ENCODE data around the gene TGFA. TPM values are rescaled to one million over a fixed set of nuclear protein-coding genes. Genes with fewer than 3 reads are reported as not detected.
A peak's percentile ranks its signal among the peaks of the same experiment; 100 is the strongest.

The TGFA gene
- total and polyA plus RNA-seq, 4 donors, result 1.1 to 2.9 (median 1.7) TPM

DNA sequence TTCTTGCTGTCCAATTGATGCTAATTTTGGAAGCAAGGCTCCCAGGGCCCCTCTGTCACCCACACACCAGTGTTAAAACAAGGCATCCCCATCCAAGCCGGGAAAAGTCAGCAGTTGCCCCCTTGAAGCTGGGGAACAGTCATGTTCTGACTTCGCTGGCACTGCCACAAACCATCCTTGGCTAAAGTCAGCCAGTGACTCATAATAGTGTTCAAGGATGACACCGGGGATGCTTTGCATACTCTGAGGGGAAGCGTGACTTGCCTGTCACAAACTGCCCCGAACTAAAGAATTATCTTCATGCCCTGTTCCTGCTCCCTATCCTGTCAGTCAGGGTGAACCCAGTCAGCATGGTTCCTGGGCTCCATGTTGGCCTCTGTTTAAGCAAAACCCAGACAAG lies 37.0 kb downstream of the TGFA start (continued):
- TF ChIP-seq, protein P1, sequence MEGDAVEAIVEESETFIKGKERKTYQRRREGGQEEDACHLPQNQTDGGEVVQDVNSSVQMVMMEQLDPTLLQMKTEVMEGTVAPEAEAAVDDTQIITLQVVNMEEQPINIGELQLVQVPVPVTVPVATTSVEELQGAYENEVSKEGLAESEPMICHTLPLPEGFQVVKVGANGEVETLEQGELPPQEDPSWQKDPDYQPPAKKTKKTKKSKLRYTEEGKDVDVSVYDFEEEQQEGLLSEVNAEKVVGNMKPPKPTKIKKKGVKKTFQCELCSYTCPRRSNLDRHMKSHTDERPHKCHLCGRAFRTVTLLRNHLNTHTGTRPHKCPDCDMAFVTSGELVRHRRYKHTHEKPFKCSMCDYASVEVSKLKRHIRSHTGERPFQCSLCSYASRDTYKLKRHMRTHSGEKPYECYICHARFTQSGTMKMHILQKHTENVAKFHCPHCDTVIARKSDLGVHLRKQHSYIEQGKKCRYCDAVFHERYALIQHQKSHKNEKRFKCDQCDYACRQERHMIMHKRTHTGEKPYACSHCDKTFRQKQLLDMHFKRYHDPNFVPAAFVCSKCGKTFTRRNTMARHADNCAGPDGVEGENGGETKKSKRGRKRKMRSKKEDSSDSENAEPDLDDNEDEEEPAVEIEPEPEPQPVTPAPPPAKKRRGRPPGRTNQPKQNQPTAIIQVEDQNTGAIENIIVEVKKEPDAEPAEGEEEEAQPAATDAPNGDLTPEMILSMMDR (IDR thresholded peaks at IDR 0.05; ENCODE audit: low read depth, low read length, missing input control), result no peak
- TF ChIP-seq, protein P2, sequence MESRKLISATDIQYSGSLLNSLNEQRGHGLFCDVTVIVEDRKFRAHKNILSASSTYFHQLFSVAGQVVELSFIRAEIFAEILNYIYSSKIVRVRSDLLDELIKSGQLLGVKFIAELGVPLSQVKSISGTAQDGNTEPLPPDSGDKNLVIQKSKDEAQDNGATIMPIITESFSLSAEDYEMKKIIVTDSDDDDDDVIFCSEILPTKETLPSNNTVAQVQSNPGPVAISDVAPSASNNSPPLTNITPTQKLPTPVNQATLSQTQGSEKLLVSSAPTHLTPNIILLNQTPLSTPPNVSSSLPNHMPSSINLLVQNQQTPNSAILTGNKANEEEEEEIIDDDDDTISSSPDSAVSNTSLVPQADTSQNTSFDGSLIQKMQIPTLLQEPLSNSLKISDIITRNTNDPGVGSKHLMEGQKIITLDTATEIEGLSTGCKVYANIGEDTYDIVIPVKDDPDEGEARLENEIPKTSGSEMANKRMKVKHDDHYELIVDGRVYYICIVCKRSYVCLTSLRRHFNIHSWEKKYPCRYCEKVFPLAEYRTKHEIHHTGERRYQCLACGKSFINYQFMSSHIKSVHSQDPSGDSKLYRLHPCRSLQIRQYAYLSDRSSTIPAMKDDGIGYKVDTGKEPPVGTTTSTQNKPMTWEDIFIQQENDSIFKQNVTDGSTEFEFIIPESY (IDR thresholded peaks at IDR 0.05), result no peak
- no peak for TF ChIP-seq GABPA (IDR thresholded peaks at IDR 0.05 in 1 of 2, conservative IDR thresholded peaks at IDR 0.05 in 1 of 2)
- TF ChIP-seq FOXA1 (IDR thresholded peaks at IDR 0.05), result no peak
- TF ChIP-seq EGR1 (IDR thresholded peaks at IDR 0.05; ENCODE audit: low read depth in 2 of 2), result no peak

DNA sequence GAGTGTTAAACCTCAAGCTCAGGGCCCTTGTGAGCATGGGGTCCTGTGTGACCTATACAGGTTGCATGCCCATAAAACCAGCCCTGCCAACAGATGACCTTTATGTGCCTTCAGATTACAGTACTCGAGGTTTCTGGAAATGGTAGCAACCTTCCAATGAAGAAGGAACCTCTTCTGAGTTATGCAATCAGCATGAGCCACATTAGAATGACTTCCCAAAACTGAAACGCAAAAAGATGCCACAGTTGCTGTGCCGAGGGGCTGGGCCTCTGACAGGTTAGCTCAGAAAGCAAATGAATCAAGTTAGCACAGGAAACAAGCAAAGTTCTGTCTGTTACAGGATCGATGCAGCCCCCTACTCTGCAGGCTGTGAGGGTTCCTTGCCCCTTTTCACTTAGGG lies 37.7 kb downstream of the TGFA start:
- DNase-seq (ENCODE audit: low spot score), result no peak
- 74% methylated on average over 4 of the region's 4 CpGs for WGBS
- Histone ChIP-seq H3K27me3 (ENCODE audit: control insufficient read depth in 4 of 4, insufficient read depth in 4 of 4, low read length in 3 of 4) (no peaks in the 10 kb centered on the region), H3K9ac (ENCODE audit: low read depth in 1 of 2, low read length in 2 of 2) (no peak overlapping the region), H3K27ac (ENCODE audit: low read depth in 1 of 2, low read length in 2 of 2) (no peak overlapping the region), H3K36me3 (ENCODE audit: control insufficient read depth in 4 of 4, insufficient read depth in 3 of 4, low read depth in 1 of 4, low read length in 3 of 4) (no peaks in the 10 kb centered on the region), H3K9me3 (ENCODE audit: control insufficient read depth in 4 of 4, low read length in 3 of 4) (no peaks in the 10 kb centered on the region), H3K4me3 (ENCODE audit: low read depth in 1 of 3, low read length in 3 of 3) (no peak overlapping the region), H3K4me1 (ENCODE audit: control insufficient read depth in 4 of 4, insufficient read depth in 4 of 4, low read length in 3 of 4) (peaks cover 2 to 10% (median 6%) of the 10 kb centered on the region in 4 donors)
- TF ChIP-seq, protein P3, sequence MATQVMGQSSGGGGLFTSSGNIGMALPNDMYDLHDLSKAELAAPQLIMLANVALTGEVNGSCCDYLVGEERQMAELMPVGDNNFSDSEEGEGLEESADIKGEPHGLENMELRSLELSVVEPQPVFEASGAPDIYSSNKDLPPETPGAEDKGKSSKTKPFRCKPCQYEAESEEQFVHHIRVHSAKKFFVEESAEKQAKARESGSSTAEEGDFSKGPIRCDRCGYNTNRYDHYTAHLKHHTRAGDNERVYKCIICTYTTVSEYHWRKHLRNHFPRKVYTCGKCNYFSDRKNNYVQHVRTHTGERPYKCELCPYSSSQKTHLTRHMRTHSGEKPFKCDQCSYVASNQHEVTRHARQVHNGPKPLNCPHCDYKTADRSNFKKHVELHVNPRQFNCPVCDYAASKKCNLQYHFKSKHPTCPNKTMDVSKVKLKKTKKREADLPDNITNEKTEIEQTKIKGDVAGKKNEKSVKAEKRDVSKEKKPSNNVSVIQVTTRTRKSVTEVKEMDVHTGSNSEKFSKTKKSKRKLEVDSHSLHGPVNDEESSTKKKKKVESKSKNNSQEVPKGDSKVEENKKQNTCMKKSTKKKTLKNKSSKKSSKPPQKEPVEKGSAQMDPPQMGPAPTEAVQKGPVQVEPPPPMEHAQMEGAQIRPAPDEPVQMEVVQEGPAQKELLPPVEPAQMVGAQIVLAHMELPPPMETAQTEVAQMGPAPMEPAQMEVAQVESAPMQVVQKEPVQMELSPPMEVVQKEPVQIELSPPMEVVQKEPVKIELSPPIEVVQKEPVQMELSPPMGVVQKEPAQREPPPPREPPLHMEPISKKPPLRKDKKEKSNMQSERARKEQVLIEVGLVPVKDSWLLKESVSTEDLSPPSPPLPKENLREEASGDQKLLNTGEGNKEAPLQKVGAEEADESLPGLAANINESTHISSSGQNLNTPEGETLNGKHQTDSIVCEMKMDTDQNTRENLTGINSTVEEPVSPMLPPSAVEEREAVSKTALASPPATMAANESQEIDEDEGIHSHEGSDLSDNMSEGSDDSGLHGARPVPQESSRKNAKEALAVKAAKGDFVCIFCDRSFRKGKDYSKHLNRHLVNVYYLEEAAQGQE (IDR thresholded peaks at IDR 0.05), result no peak
- TF ChIP-seq, protein P4, sequence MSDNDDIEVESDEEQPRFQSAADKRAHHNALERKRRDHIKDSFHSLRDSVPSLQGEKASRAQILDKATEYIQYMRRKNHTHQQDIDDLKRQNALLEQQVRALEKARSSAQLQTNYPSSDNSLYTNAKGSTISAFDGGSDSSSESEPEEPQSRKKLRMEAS (IDR thresholded peaks at IDR 0.05), result no peak
- no peak for TF ChIP-seq FOXA2 (IDR thresholded peaks at IDR 0.05)

DNA sequence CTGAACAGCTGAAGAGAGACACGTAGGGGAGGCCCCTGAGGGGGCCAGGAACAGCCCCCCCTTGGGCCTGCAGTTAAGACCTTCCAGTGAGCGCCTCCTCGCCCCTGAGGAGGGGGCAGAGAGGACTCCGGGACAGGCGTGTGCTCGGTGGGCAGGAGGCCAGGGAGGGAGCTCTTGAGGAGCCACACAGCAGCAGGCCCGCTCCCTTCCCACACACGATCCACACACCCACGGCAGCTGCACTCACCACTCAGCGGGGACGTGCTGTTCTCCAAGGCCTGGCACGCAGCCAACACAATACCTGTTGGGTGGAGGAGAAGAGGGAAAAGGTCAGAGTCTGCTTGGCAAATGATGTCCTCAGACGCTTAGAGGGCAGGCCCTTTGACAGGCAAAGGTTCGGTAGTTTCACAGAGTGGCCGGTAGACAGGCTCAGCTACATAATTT lies 39.0 kb downstream of the TGFA start:
- H3K27ac ChIP-seq (ENCODE audit: low read depth in 1 of 2, low read length in 2 of 2), result no peak overlapping the region
- TF ChIP-seq TAF1 (conservative IDR thresholded peaks at IDR 0.05) (no peak), YY1 (IDR thresholded peaks at IDR 0.05) (peak; percentile 35), FOXA1 (IDR thresholded peaks at IDR 0.05) (no peak)
- TF ChIP-seq, protein P5, sequence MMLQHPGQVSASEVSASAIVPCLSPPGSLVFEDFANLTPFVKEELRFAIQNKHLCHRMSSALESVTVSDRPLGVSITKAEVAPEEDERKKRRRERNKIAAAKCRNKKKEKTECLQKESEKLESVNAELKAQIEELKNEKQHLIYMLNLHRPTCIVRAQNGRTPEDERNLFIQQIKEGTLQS (IDR thresholded peaks at IDR 0.05), result no peak
- TF ChIP-seq, protein P4 (IDR thresholded peaks at IDR 0.05), result peak; percentile 55
- TF ChIP-seq, protein P2 (IDR thresholded peaks at IDR 0.05), result no peak
- TF ChIP-seq, protein P1 (IDR thresholded peaks at IDR 0.05; ENCODE audit: low read depth, low read length, missing input control), result no peak
- TF ChIP-seq, protein P3 (IDR thresholded peaks at IDR 0.05), result peak; percentile 21

More for the DNA sequence above, 39.0 kb downstream of the TGFA start:
- Histone ChIP-seq H3K4me1 (ENCODE audit: control insufficient read depth in 4 of 4, insufficient read depth in 4 of 4, low read length in 3 of 4) (peaks cover 2 to 10% (median 6%) of the 10 kb centered on the region in 4 donors), H3K9me3 (ENCODE audit: control insufficient read depth in 4 of 4, low read length in 3 of 4) (no peaks in the 10 kb centered on the region), H3K27me3 (ENCODE audit: control insufficient read depth in 4 of 4, insufficient read depth in 4 of 4, low read length in 3 of 4) (no peaks in the 10 kb centered on the region), H3K4me3 (ENCODE audit: low read depth in 1 of 3, low read length in 3 of 3) (no peak overlapping the region), H3K36me3 (ENCODE audit: control insufficient read depth in 4 of 4, insufficient read depth in 3 of 4, low read depth in 1 of 4, low read length in 3 of 4) (no peaks in the 10 kb centered on the region), H3K9ac (ENCODE audit: low read depth in 1 of 2, low read length in 2 of 2) (no peak overlapping the region)
- peak; percentile 53 for DNase-seq (ENCODE audit: low spot score)
- 34% methylated on average over 15 of the region's 15 CpGs for WGBS

All from liver (tissue), 9 donors.